Vagina (tissue), 2 donors: ENCODE results near the gene CCDC102A.

Source experiments
- POLR2A ChIP-seq, 2 donors: fragments of 450-650 bp; IDR thresholded peaks; one replicate each; pipeline ENCODE4 v1.6.1; 2017; ENCODE audit warnings: antibody characterized with exemption in 2 of 2, mild to moderate bottlenecking in 2 of 2, moderate library complexity in 2 of 2
- TF ChIP-seq, protein P1 (sequence below), 3 experiments: fragments of 450-650 bp in 2 of 3; fragments of 200-600 bp in 1 of 3; sonication (generic) in 1 of 3; IDR thresholded peaks; one replicate each; pipeline ENCODE4 v1.5.1; 2017 to 2019; ENCODE audit warnings: antibody characterized with exemption in 3 of 3, mild to moderate bottlenecking in 2 of 3, moderate library complexity in 2 of 3

DNA sequence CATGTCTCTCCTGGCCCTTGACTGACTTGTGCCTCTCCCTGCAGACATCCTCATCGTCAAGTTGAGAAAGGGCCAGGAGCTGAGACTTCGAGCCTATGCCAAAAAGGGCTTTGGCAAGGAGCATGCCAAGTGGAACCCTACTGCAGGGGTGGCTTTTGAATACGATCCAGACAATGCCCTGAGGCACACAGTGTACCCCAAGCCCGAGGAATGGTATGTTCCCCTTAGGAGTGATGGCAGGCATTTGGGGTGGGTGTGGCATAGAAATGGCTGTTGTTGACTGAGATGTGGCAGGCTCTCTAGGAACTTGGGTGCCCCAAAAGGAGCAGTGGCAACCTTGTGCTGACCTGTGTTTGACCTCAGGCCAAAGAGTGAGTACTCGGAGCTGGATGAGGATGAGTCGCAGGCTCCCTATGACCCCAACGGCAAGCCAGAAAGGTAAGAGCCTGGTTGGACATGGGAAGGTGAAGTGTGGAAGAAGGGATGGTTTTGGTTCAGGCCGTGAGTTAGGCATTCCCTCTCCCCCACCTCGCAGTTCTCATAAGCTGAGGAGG lies 66.4 kb downstream of the CCDC102A start:
- no peak for TF ChIP-seq POLR2A (IDR thresholded peaks at IDR 0.05)
- TF ChIP-seq, protein P1, sequence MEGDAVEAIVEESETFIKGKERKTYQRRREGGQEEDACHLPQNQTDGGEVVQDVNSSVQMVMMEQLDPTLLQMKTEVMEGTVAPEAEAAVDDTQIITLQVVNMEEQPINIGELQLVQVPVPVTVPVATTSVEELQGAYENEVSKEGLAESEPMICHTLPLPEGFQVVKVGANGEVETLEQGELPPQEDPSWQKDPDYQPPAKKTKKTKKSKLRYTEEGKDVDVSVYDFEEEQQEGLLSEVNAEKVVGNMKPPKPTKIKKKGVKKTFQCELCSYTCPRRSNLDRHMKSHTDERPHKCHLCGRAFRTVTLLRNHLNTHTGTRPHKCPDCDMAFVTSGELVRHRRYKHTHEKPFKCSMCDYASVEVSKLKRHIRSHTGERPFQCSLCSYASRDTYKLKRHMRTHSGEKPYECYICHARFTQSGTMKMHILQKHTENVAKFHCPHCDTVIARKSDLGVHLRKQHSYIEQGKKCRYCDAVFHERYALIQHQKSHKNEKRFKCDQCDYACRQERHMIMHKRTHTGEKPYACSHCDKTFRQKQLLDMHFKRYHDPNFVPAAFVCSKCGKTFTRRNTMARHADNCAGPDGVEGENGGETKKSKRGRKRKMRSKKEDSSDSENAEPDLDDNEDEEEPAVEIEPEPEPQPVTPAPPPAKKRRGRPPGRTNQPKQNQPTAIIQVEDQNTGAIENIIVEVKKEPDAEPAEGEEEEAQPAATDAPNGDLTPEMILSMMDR (IDR thresholded peaks at IDR 0.05), result no peak
